Pons (tissue), 1 donor: ENCODE results near the gene CALM3.
A peak's percentile ranks its signal among the peaks of the same experiment; 100 is the strongest.

Source experiments
- DNase-seq: peaks from one replicate; pipeline ENCODE4 v3.0.0-alpha.2; 2016; ENCODE audit warnings: low spot score

The CALM3 gene

GRCh38 chr19:46599716-46600373 lies 1.3 kb upstream of the CALM3 start:
- no peak for DNase-seq

GRCh38 chr19:46600384-46601317 lies 479 bp upstream of the CALM3 start:
- DNase-seq = peak; percentile 94

GRCh38 chr19:46602392-46603194 lies 1.5 kb downstream of the CALM3 start:
- DNase-seq = peak; percentile 56

- DNase-seq = no peak
Measured at GRCh38 chr19:46603195-46603637, 2.1 kb downstream of the CALM3 start.

- peak; percentile 29 for DNase-seq
Measured at GRCh38 chr19:46603752-46604231, 2.7 kb downstream of the CALM3 start.

- DNase-seq = peak; percentile 41
Measured at GRCh38 chr19:46604781-46605355, 3.7 kb downstream of the CALM3 start.

- no peak for DNase-seq
Measured at GRCh38 chr19:46605356-46605821, 4.3 kb downstream of the CALM3 start.

GRCh38 chr19:46606019-46606418 lies 4.9 kb downstream of the CALM3 start:
- DNase-seq = no peak

- no peak for DNase-seq
Measured at GRCh38 chr19:46606681-46607447, 5.7 kb downstream of the CALM3 start.

GRCh38 chr19:46607448-46607841 lies 6.3 kb downstream of the CALM3 start:
- DNase-seq = peak; percentile 74

- no peak for DNase-seq
Measured at GRCh38 chr19:46608178-46608577, 7.0 kb downstream of the CALM3 start.

- no peak for DNase-seq
Measured at GRCh38 chr19:46608581-46609345, 7.6 kb downstream of the CALM3 start.

GRCh38 chr19:46609511-46610412 lies 8.6 kb downstream of the CALM3 start:
- DNase-seq = no peak

- DNase-seq = no peak
Measured at GRCh38 chr19:46610413-46610775, 9.3 kb downstream of the CALM3 start.

- DNase-seq = no peak
Measured at GRCh38 chr19:46610851-46611770, 10.0 kb downstream of the CALM3 start.

- no peak for DNase-seq
Measured at GRCh38 chr19:46611776-46612175, 10.6 kb downstream of the CALM3 start.

- DNase-seq = no peak
Measured at GRCh38 chr19:46613525-46613924, 12.4 kb downstream of the CALM3 start.

- peak; percentile 87 for DNase-seq
Measured at GRCh38 chr19:46614114-46614722, 13.1 kb downstream of the CALM3 start.
